ENCODE measurements around the gene TOX2.

GRCh38 chr20:43991982-43992381 is 77.3 kb downstream of the TOX2 start:
- TF ChIP-seq, protein P1, sequence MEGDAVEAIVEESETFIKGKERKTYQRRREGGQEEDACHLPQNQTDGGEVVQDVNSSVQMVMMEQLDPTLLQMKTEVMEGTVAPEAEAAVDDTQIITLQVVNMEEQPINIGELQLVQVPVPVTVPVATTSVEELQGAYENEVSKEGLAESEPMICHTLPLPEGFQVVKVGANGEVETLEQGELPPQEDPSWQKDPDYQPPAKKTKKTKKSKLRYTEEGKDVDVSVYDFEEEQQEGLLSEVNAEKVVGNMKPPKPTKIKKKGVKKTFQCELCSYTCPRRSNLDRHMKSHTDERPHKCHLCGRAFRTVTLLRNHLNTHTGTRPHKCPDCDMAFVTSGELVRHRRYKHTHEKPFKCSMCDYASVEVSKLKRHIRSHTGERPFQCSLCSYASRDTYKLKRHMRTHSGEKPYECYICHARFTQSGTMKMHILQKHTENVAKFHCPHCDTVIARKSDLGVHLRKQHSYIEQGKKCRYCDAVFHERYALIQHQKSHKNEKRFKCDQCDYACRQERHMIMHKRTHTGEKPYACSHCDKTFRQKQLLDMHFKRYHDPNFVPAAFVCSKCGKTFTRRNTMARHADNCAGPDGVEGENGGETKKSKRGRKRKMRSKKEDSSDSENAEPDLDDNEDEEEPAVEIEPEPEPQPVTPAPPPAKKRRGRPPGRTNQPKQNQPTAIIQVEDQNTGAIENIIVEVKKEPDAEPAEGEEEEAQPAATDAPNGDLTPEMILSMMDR (IDR thresholded peaks at IDR 0.05): no peak
- no peak for TF ChIP-seq ZFX (IDR thresholded peaks at IDR 0.05; ENCODE audit: borderline replicate concordance)

Measured in 22Rv1 (cell line).